Activated naive CD4-positive, alpha-beta T cell treated with anti-CD3 and anti-CD28 coated beads, Interleukin-2, amount 50 U/mL, for 72 hours (primary cell): Measurements from ENCODE around the gene MDGA2. TPM values are rescaled to one million over a fixed set of nuclear protein-coding genes. Genes with fewer than 3 reads are reported as not detected.

Experiments used
- ATAC-seq, 2 donors: fragments of 150-1000 bp; cut with Tn5 transposase; 2 replicates each; pipeline ENCODE4 v1.10.0; 2021; ENCODE audit warnings: mild to moderate bottlenecking in 2 of 2, moderate library complexity in 2 of 2
- DNase-seq, 2 donors: peaks; one replicate each; pipeline ENCODE4 v3.0.0; 2021 to 2022; ENCODE audit warnings: low spot score in 2 of 2
- H3K27ac Mint-ChIP-seq, 2 donors: one replicate each; pipeline ENCODE4 v1.8.0; 2022; ENCODE audit warnings: mild to moderate bottlenecking in 2 of 2, mixed read lengths in 2 of 2
- H3K36me3 Mint-ChIP-seq, 2 donors: one replicate each; pipeline ENCODE4 v1.8.0; 2022; ENCODE audit warnings: mixed read lengths in 2 of 2
- H3K9me3 Mint-ChIP-seq, 2 donors: one replicate each; pipeline ENCODE4 v1.8.0; 2022; ENCODE audit warnings: mixed read lengths in 2 of 2
- total RNA-seq, 2 donors: library from RNA; stranded (reverse); gene quantifications; one replicate each; pipeline ENCODE4 v1.2.3, GENCODE V29; 2022

The MDGA2 gene
- total RNA-seq, result not detected

- no peak for DNase-seq
- no peak within 1 kb of the TSS for H3K27ac Mint-ChIP-seq
- ATAC-seq, result peak in 1 of 2 donors; percentile 64
- H3K9me3 Mint-ChIP-seq, result peaks cover 0 to 3% of the 10 kb centered on the region in 2 donors
- H3K36me3 Mint-ChIP-seq, result peaks cover 5 to 7% of the 10 kb centered on the region in 2 donors
Measured at GRCh38 chr14:47675466-47676314, at the start of gene MDGA2. Gene MDGA2, minus strand, starts transcription at chr14:47675605.

- no peak for ATAC-seq
- no peak for DNase-seq
- no peaks in the 10 kb centered on the region for H3K36me3 Mint-ChIP-seq
- H3K27ac Mint-ChIP-seq, result no peak overlapping the region
- peaks cover 3 to 9% of the 10 kb centered on the region in 2 donors for H3K9me3 Mint-ChIP-seq
Measured at GRCh38 chr14:47722929-47723693, 47.7 kb upstream of the MDGA2 start.

DNA sequence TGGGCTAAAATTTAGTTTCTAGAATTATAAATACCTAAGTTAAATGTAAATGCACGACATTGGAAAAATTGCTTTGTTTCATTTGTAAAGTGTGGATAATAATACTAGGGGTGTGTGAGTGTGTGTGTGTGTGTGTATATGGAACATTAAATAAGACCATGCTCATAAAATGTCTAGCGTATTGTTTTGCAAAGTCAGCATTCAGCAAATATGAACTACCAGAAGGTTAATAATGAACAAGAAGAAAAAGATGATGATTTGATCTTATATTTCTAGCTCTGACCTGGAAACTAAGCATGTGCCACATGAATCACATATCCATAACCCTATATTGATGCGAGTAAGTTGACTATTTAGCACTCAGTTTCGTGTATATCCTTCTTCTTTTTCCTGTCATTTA is 44.9 kb upstream of the MDGA2 start:
- no peak overlapping the region for H3K27ac Mint-ChIP-seq
- no peak for DNase-seq
- no peaks in the 10 kb centered on the region for H3K36me3 Mint-ChIP-seq
- no peak for ATAC-seq
- peaks cover 13% of the 10 kb centered on the region in 2 donors for H3K9me3 Mint-ChIP-seq

- no peak overlapping the region for H3K27ac Mint-ChIP-seq
- no peaks in the 10 kb centered on the region for H3K36me3 Mint-ChIP-seq
- DNase-seq, result no peak
- ATAC-seq, result no peak
- H3K9me3 Mint-ChIP-seq, result peaks cover 8 to 10% of the 10 kb centered on the region in 2 donors
Measured at GRCh38 chr14:47715330-47715729, 39.9 kb upstream of the MDGA2 start.

GRCh38 chr14:47710581-47710980 is 35.2 kb upstream of the MDGA2 start:
- peaks cover 1 to 8% of the 10 kb centered on the region in 2 donors for H3K9me3 Mint-ChIP-seq
- ATAC-seq, result no peak

GRCh38 chr14:47705683-47706082 is 30.3 kb upstream of the MDGA2 start:
- Mint-ChIP-seq H3K27ac (no peak overlapping the region), H3K36me3 (no peaks in the 10 kb centered on the region), H3K9me3 (peaks cover 8 to 11% of the 10 kb centered on the region in 2 donors)
- DNase-seq (no peak), ATAC-seq (no peak)

More at GRCh38 chr14:47710581-47710980, 35.2 kb upstream of the MDGA2 start:
- no peak for DNase-seq
- Mint-ChIP-seq H3K36me3 (no peaks in the 10 kb centered on the region), H3K27ac (no peak overlapping the region)

GRCh38 chr14:47691829-47692228 is 16.4 kb upstream of the MDGA2 start:
- peaks cover 7 to 13% of the 10 kb centered on the region in 2 donors for H3K9me3 Mint-ChIP-seq
- no peak for DNase-seq
- ATAC-seq, result no peak
- H3K27ac Mint-ChIP-seq, result no peak overlapping the region
- peaks cover 7 to 8% of the 10 kb centered on the region in 2 donors for H3K36me3 Mint-ChIP-seq

GRCh38 chr14:47678993-47679392 is 3.6 kb upstream of the MDGA2 start:
- ATAC-seq (no peak), DNase-seq (no peak)
- H3K27ac Mint-ChIP-seq, result no peak overlapping the region
- H3K9me3 Mint-ChIP-seq, result no peaks in the 10 kb centered on the region
- H3K36me3 Mint-ChIP-seq, result peaks cover 0 to 5% of the 10 kb centered on the region in 2 donors

DNA sequence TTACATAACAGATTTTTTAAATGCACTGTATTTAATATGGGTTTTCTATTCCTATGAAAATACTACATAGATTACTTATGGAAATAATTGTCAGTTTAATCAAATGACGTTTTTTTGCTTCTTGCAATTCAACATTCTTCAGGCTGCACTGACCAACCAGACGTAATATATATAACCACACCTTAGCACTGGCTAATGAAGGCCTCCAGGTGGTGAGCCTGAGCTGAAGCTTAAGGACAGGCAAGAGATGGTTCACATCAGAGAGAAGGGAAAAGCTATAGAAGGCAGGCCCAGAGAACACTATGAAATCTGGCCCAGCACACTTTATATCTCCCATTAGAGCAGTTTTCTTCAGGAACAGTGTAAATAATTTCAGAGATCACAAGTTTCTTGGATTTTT is 2.8 kb upstream of the MDGA2 start:
- ATAC-seq, result no peak
- no peak for DNase-seq
- peaks cover 0 to 5% of the 10 kb centered on the region in 2 donors for H3K36me3 Mint-ChIP-seq
- no peak overlapping the region for H3K27ac Mint-ChIP-seq
- H3K9me3 Mint-ChIP-seq, result no peaks in the 10 kb centered on the region

- DNase-seq (no peak), ATAC-seq (peak in 1 of 2 donors; percentile 18)
- Mint-ChIP-seq H3K36me3 (peaks cover 5 to 7% of the 10 kb centered on the region in 2 donors), H3K27ac (no peak overlapping the region), H3K9me3 (peaks cover 0 to 3% of the 10 kb centered on the region in 2 donors)
Measured at GRCh38 chr14:47676315-47676617, 861 bp upstream of the MDGA2 start.

GRCh38 chr14:47674543-47675465 is 601 bp downstream of the MDGA2 start:
- H3K27ac Mint-ChIP-seq, result no peak overlapping the region
- peaks cover 5 to 7% of the 10 kb centered on the region in 2 donors for H3K36me3 Mint-ChIP-seq
- peaks cover 0 to 3% of the 10 kb centered on the region in 2 donors for H3K9me3 Mint-ChIP-seq
- no peak for ATAC-seq
- no peak for DNase-seq

DNA sequence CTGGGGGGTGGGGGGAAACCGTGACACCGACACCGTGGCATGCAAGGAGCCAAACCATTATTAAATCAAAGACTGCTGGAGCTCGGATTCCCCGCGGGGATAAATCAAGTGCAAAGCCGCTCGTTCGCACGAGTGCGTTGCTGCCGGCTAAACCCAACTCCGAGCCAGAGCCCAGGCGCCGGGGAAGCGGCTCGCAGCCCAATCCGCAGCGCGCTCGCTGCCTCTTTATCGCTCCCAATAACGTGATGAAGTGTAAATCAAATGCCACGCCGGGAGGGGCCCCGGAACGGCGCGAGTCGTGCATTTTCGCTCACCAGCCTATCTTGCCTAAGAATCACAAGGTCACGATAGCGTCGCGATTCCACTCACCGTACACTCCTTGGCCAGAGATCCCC is 1.3 kb downstream of the MDGA2 start:
- peaks cover 0 to 3% of the 10 kb centered on the region in 2 donors for H3K9me3 Mint-ChIP-seq
- peaks cover 5 to 7% of the 10 kb centered on the region in 2 donors for H3K36me3 Mint-ChIP-seq
- ATAC-seq (no peak), DNase-seq (no peak)
- H3K27ac Mint-ChIP-seq, result no peak overlapping the region

DNA sequence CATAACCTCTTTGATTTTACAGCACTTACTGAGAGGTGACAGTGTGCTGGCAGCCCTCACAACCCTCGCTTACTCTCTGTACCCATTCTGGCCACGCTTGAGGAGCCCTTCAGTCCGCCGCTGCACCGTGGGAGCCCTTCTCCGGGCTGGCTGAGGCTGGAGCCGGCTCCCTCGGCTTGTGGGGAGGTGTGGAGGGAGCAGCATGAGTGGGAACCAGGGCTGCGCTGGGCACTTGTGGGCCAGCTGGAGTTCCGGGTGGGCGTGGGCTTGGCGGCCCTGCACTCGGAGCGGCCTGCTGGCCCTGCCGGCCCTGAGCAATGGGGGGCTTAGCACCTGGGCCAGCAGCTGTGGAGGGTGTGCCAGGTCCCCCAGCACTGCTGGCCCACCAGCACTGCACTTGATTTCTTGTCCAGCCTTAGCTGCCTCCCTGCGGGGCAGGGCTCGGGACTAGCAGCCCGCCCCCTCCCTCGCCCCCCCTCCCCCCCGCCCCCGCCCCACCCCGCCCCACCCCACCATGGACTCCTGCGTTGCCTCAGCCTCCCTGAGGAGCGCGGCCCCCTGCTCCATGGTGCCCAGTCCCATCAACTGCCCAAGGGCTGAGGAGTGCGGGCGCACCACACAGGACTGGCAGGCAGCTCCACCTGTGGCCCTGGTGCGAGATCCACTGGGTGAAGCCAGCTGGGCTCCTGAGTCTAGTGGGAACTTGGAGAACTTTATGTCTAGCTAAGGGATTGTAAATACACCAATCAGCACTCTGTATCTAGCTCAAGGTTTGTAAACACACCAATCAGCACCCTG is 9.9 kb downstream of the MDGA2 start:
- Mint-ChIP-seq H3K9me3 (peaks cover 0 to 17% of the 10 kb centered on the region in 2 donors), H3K36me3 (peaks cover 0 to 8% of the 10 kb centered on the region in 2 donors), H3K27ac (no peak overlapping the region)
- DNase-seq (no peak), ATAC-seq (no peak)

GRCh38 chr14:47662466-47662865 is 12.9 kb downstream of the MDGA2 start:
- Mint-ChIP-seq H3K36me3 (peaks cover 0 to 8% of the 10 kb centered on the region in 2 donors), H3K9me3 (peaks cover 4 to 16% of the 10 kb centered on the region in 2 donors), H3K27ac (no peak overlapping the region)
- no peak for ATAC-seq
- no peak for DNase-seq

DNA sequence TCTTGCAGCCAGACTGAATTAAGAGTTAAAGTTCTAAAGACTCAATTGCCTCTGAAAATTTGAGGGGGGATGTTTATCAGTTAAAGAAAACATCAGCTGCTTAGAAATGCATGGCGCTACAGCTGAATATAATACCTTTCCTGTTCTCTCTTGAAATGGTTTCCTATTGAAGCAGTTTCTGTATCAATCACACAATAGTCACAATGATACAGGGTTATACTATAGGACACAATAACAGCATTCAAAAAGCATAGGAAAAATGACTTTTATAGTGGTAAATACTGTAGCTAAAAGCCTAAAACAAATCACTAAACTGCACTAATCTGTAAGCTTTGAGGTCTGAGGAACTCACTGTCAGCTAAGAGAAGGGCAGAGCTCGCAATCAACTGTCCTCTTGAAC is 15.2 kb downstream of the MDGA2 start:
- no peak for DNase-seq
- H3K36me3 Mint-ChIP-seq, result no peaks in the 10 kb centered on the region
- H3K27ac Mint-ChIP-seq, result no peak overlapping the region
- H3K9me3 Mint-ChIP-seq, result peaks cover 4 to 15% of the 10 kb centered on the region in 2 donors
- ATAC-seq, result no peak

GRCh38 chr14:47658041-47658440 is 17.4 kb downstream of the MDGA2 start:
- no peaks in the 10 kb centered on the region for H3K36me3 Mint-ChIP-seq
- no peak for DNase-seq
- H3K27ac Mint-ChIP-seq, result no peak overlapping the region
- no peak for ATAC-seq
- H3K9me3 Mint-ChIP-seq, result peaks cover 4 to 12% of the 10 kb centered on the region in 2 donors
